Measurements from ENCODE around the gene CCDC43.

Gene CCDC43

DNA sequence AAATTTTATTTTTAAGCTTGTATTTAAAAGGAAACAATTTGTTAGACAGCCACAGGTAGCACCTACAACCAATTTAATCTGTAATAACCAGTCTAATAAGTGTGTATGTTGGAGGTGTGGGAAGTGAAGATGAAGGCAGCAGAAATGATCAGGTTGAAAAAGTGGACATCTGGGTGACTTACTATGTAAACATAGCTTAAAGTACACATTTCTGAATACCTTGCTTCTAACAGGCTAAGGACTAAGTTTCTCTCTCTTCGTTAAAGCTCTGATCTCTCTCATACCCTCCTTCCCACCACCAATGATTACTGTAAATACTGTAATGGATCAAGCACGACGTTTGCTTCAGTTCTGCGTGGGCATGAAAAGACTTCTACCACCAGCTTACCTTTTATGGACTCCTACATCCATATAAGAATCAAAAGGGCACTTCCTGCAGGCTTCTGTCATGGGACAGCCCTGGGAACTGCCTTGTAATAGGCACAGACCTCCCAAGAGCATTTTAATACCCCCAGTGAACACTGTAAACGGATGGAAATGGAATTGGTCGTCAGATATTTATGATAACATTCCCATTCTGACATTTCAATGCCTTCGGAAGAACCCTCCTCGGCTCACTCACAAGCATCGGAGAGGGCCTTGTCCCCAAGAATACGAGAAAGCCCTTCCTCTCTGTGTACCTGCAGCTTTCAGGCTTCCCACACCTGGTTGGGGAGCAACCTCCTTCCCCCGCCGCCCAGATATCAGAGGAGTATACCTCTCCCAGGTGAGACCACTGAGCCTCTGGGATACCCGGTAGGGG, 700 bp downstream of the CCDC43 start (continued):
- TF ChIP-seq, protein P1, sequence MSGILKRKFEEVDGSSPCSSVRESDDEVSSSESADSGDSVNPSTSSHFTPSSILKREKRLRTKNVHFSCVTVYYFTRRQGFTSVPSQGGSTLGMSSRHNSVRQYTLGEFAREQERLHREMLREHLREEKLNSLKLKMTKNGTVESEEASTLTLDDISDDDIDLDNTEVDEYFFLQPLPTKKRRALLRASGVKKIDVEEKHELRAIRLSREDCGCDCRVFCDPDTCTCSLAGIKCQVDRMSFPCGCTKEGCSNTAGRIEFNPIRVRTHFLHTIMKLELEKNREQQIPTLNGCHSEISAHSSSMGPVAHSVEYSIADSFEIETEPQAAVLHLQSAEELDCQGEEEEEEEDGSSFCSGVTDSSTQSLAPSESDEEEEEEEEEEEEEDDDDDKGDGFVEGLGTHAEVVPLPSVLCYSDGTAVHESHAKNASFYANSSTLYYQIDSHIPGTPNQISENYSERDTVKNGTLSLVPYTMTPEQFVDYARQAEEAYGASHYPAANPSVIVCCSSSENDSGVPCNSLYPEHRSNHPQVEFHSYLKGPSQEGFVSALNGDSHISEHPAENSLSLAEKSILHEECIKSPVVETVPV (CRISPR knock-in tag; IDR thresholded peaks at IDR 0.05) = no peak
- TF ChIP-seq ZC3H10 (CRISPR knock-in tag; IDR thresholded peaks at IDR 0.05) (no peak), BACH2 (CRISPR knock-in tag; IDR thresholded peaks at IDR 0.05; ENCODE audit: borderline replicate concordance) (no peak), RARB (CRISPR knock-in tag; IDR thresholded peaks at IDR 0.05) (no peak), GLIS3 (CRISPR knock-in tag; IDR thresholded peaks at IDR 0.05) (no peak), SNAI2 (CRISPR knock-in tag; IDR thresholded peaks at IDR 0.05) (no peak), CSDC2 (CRISPR knock-in tag; IDR thresholded peaks at IDR 0.05) (no peak), OSR1 (CRISPR knock-in tag; IDR thresholded peaks at IDR 0.05) (no peak)
- TF ChIP-seq, protein P2, sequence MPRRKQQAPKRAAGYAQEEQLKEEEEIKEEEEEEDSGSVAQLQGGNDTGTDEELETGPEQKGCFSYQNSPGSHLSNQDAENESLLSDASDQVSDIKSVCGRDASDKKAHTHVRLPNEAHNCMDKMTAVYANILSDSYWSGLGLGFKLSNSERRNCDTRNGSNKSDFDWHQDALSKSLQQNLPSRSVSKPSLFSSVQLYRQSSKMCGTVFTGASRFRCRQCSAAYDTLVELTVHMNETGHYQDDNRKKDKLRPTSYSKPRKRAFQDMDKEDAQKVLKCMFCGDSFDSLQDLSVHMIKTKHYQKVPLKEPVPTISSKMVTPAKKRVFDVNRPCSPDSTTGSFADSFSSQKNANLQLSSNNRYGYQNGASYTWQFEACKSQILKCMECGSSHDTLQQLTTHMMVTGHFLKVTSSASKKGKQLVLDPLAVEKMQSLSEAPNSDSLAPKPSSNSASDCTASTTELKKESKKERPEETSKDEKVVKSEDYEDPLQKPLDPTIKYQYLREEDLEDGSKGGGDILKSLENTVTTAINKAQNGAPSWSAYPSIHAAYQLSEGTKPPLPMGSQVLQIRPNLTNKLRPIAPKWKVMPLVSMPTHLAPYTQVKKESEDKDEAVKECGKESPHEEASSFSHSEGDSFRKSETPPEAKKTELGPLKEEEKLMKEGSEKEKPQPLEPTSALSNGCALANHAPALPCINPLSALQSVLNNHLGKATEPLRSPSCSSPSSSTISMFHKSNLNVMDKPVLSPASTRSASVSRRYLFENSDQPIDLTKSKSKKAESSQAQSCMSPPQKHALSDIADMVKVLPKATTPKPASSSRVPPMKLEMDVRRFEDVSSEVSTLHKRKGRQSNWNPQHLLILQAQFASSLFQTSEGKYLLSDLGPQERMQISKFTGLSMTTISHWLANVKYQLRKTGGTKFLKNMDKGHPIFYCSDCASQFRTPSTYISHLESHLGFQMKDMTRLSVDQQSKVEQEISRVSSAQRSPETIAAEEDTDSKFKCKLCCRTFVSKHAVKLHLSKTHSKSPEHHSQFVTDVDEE (CRISPR knock-in tag; IDR thresholded peaks at IDR 0.05) = no peak

DNA sequence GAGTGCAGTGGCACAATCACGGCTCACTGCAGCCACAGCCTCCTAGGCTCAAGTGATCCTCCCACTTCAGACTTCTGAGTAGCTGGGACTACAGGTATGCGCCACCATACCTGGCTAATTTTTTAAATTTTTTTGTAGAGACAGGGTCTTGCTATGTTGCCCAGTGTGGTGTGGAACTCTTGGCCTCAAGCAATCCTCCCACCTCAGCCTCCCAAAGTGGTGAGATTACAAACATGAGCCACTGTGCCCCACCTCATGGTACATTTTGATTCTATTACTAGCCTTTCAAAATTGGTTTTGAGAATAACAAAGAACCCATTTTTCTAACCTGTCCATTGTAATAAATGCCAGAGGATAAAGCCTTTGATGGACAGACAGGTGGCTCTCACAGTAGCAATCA, 1.4 kb downstream of the CCDC43 start:
- TF ChIP-seq ESRRG (CRISPR knock-in tag; IDR thresholded peaks at IDR 0.05) = no peak
- TF ChIP-seq SNAI2 (CRISPR knock-in tag; IDR thresholded peaks at IDR 0.05) = no peak
- TF ChIP-seq ZNF8 (CRISPR knock-in tag; IDR thresholded peaks at IDR 0.05) = no peak
- no peak for TF ChIP-seq OSR1 (CRISPR knock-in tag; IDR thresholded peaks at IDR 0.05)
- no peak for TF ChIP-seq TOX (CRISPR knock-in tag; IDR thresholded peaks at IDR 0.05; ENCODE audit: borderline replicate concordance)
- no peak for TF ChIP-seq ZFP30 (CRISPR knock-in tag; IDR thresholded peaks at IDR 0.05)
- no peak for TF ChIP-seq CSDC2 (CRISPR knock-in tag; IDR thresholded peaks at IDR 0.05)
- TF ChIP-seq, protein P3, sequence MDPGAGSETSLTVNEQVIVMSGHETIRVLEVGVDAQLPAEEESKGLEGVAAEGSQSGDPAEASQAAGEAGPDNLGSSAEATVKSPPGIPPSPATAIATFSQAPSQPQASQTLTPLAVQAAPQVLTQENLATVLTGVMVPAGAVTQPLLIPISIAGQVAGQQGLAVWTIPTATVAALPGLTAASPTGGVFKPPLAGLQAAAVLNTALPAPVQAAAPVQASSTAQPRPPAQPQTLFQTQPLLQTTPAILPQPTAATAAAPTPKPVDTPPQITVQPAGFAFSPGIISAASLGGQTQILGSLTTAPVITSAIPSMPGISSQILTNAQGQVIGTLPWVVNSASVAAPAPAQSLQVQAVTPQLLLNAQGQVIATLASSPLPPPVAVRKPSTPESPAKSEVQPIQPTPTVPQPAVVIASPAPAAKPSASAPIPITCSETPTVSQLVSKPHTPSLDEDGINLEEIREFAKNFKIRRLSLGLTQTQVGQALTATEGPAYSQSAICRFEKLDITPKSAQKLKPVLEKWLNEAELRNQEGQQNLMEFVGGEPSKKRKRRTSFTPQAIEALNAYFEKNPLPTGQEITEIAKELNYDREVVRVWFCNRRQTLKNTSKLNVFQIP (CRISPR knock-in tag; IDR thresholded peaks at IDR 0.05; ENCODE audit: borderline replicate concordance, low read depth) = no peak
- TF ChIP-seq, protein P2 (CRISPR knock-in tag; IDR thresholded peaks at IDR 0.05) = no peak
- TF ChIP-seq, protein P4, sequence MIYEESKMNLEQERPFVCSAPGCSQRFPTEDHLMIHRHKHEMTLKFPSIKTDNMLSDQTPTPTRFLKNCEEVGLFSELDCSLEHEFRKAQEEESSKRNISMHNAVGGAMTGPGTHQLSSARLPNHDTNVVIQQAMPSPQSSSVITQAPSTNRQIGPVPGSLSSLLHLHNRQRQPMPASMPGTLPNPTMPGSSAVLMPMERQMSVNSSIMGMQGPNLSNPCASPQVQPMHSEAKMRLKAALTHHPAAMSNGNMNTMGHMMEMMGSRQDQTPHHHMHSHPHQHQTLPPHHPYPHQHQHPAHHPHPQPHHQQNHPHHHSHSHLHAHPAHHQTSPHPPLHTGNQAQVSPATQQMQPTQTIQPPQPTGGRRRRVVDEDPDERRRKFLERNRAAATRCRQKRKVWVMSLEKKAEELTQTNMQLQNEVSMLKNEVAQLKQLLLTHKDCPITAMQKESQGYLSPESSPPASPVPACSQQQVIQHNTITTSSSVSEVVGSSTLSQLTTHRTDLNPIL (CRISPR knock-in tag; IDR thresholded peaks at IDR 0.05; ENCODE audit: low read depth) = no peak
- TF ChIP-seq ZFP3 (CRISPR knock-in tag; IDR thresholded peaks at IDR 0.05) = no peak
- TF ChIP-seq TCF4 (CRISPR knock-in tag; IDR thresholded peaks at IDR 0.05; ENCODE audit: borderline replicate concordance) = no peak
- TF ChIP-seq, protein P5, sequence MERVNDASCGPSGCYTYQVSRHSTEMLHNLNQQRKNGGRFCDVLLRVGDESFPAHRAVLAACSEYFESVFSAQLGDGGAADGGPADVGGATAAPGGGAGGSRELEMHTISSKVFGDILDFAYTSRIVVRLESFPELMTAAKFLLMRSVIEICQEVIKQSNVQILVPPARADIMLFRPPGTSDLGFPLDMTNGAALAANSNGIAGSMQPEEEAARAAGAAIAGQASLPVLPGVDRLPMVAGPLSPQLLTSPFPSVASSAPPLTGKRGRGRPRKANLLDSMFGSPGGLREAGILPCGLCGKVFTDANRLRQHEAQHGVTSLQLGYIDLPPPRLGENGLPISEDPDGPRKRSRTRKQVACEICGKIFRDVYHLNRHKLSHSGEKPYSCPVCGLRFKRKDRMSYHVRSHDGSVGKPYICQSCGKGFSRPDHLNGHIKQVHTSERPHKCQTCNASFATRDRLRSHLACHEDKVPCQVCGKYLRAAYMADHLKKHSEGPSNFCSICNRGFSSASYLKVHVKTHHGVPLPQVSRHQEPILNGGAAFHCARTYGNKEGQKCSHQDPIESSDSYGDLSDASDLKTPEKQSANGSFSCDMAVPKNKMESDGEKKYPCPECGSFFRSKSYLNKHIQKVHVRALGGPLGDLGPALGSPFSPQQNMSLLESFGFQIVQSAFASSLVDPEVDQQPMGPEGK (CRISPR knock-in tag; IDR thresholded peaks at IDR 0.05; ENCODE audit: borderline replicate concordance) = no peak
- no peak for TF ChIP-seq GLIS3 (CRISPR knock-in tag; IDR thresholded peaks at IDR 0.05)
- TF ChIP-seq ZNF565 (CRISPR knock-in tag; conservative IDR thresholded peaks at IDR 0.05; ENCODE audit: low read depth) = no peak
- TF ChIP-seq ZC3H10 (CRISPR knock-in tag; IDR thresholded peaks at IDR 0.05) = no peak
- TF ChIP-seq ISL1 (CRISPR knock-in tag; IDR thresholded peaks at IDR 0.05) = no peak
- TF ChIP-seq BACH2 (CRISPR knock-in tag; IDR thresholded peaks at IDR 0.05; ENCODE audit: borderline replicate concordance) = no peak
- TF ChIP-seq RARB (CRISPR knock-in tag; IDR thresholded peaks at IDR 0.05) = no peak
- no peak for ATAC-seq
